Tibial nerve (tissue), 4 donors: Measurements from ENCODE around the gene CTTNBP2.

Experiments
- EP300 ChIP-seq, 2 donors: sonication (generic); formaldehyde crosslinking; IDR thresholded peaks; one replicate each; pipeline ENCODE4 v1.6.1; 2017; ENCODE audit warnings: antibody characterized with exemption in 2 of 2, mild to moderate bottlenecking in 1 of 2
- TF ChIP-seq, protein P1 (sequence below), 5 experiments: fragments of 200-600 bp in 3 of 5; fragments of 450-650 bp in 2 of 5; sonication (generic) in 3 of 5; IDR thresholded peaks; one replicate each; pipeline ENCODE4 v1.5.1; 2016 to 2019; ENCODE audit warnings: antibody characterized with exemption in 5 of 5, mild to moderate bottlenecking in 3 of 5, moderate library complexity in 2 of 5

DNA sequence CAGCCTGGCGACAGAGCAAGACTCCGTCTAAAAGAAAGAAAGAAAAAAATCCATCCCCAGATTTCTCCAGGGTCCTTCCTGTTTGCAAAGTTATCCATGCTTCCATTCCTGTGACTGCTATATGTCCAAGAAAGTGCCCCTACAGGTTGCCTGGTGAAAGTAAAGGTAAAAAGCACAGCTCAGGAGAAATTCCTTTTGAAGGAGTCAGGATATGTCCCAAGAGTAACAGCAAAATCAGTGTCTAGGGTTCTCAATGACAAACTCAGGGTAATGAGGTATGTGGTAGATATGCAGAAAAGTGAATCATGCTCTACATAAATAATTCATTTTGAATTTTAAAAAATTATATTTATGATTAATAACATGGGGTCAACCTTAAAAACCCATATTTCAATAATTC, 91.5 kb downstream of the CTTNBP2 start:
- TF ChIP-seq EP300 (IDR thresholded peaks at IDR 0.05): no peak
- TF ChIP-seq, protein P1, sequence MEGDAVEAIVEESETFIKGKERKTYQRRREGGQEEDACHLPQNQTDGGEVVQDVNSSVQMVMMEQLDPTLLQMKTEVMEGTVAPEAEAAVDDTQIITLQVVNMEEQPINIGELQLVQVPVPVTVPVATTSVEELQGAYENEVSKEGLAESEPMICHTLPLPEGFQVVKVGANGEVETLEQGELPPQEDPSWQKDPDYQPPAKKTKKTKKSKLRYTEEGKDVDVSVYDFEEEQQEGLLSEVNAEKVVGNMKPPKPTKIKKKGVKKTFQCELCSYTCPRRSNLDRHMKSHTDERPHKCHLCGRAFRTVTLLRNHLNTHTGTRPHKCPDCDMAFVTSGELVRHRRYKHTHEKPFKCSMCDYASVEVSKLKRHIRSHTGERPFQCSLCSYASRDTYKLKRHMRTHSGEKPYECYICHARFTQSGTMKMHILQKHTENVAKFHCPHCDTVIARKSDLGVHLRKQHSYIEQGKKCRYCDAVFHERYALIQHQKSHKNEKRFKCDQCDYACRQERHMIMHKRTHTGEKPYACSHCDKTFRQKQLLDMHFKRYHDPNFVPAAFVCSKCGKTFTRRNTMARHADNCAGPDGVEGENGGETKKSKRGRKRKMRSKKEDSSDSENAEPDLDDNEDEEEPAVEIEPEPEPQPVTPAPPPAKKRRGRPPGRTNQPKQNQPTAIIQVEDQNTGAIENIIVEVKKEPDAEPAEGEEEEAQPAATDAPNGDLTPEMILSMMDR (IDR thresholded peaks at IDR 0.05): no peak
